Mucosa of rectum (tissue), 2 donors: ENCODE measurements around the gene FAM241A.
"Not testable (repeated sequence)": the region's sequence is repeated elsewhere in the genome, so short reads cannot be mapped to it uniquely, and the experiment has no call there.

ENCODE experiments used
- H3K27ac ChIP-seq, 2 donors: one replicate each; pipeline ENCODE4 v1.7.0; 2013; ENCODE audit warnings: inconsistent platforms in 2 of 2, low read depth in 2 of 2, low read length in 2 of 2
- H3K27me3 ChIP-seq, 2 donors: one replicate each; pipeline ENCODE4 v1.7.0; 2013; ENCODE audit warnings: low read length in 2 of 2; ENCODE audit not compliant: control insufficient read depth in 2 of 2, insufficient read depth in 2 of 2
- H3K36me3 ChIP-seq, 2 donors: one replicate each; pipeline ENCODE4 v1.7.0; 2013; ENCODE audit warnings: low read length in 2 of 2; ENCODE audit not compliant: control insufficient read depth in 2 of 2, insufficient read depth in 2 of 2
- H3K4me1 ChIP-seq, 2 donors: one replicate each; pipeline ENCODE4 v1.7.0; 2013; ENCODE audit warnings: low read length in 2 of 2, mild to moderate bottlenecking in 1 of 2; ENCODE audit not compliant: control insufficient read depth in 2 of 2, insufficient read depth in 2 of 2
- H3K4me3 ChIP-seq, 2 donors: one replicate each; pipeline ENCODE4 v1.7.0; 2013; ENCODE audit warnings: low read length in 2 of 2
- H3K9ac ChIP-seq, 2 donors: one replicate each; pipeline ENCODE4 v1.7.0; 2013; ENCODE audit warnings: low read length in 2 of 2, low read depth in 1 of 2, mild to moderate bottlenecking in 1 of 2
- H3K9me3 ChIP-seq, 2 donors: one replicate each; pipeline ENCODE4 v1.7.0; 2013; ENCODE audit warnings: low read length in 2 of 2; ENCODE audit not compliant: control insufficient read depth in 2 of 2
- donor health status: healthy.
- donor health status: Normal muscosa, but diverticular disease.

The FAM241A gene

DNA sequence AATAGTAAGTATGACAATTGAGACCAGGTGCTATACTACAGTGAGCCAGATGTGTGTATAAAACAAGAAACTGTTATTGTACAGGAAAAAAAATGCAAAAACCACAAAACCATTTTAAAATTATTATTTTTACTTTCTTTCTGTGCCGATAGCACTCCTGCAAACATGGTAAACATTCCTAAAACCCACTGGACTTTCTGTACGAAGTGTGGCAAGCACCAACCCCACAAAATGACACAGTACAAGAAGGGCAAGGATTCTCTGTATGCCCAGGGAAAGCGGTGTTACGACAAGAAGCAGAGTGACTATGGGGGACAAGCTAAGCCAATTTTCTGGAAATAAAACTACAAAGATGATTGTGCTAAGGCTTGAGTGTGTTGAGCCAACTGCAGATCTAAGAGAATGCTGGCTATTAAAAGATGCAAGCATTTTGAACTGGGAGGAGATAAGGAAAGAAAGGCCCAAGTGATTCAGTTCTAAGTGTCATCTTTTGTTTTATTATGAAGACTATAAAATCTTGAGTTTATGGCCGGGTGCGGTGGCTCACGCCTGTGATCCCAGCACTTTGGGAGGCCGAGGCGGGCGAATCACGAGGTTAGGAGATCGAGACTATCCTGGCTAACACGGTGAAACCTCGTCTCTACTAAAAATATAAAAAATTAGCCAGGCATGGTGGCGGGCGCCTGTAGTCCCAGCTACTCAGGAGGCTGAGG is 26.0 kb downstream of the FAM241A start:
- H3K4me3 ChIP-seq, H3K9me3 ChIP-seq, H3K27me3 ChIP-seq, H3K36me3 ChIP-seq, H3K27ac ChIP-seq, H3K4me1 ChIP-seq, H3K9ac ChIP-seq: not testable (repeated sequence)

DNA sequence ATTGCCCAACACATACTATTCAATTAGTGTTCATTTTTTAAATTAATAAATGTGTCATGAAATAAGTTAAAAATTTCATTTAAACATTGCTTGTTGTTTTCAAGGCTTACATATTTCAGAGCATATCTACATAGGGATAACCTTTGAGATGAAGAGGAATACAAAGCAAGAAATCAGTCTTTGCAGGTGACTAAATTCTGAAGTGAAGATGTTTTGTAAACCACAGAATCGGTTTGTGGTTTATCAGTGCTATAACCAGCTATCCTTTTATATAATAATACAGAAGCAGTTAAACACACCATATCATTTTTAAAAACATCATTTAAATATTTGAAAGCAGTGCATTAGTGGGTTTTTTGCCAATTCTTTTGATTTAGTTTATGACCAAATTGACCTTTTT is 26.9 kb downstream of the FAM241A start:
- no peaks in the 10 kb centered on the region for H3K9me3 ChIP-seq
- no peak overlapping the region for H3K27ac ChIP-seq
- no peak overlapping the region for H3K9ac ChIP-seq
- H3K27me3 ChIP-seq, result no peaks in the 10 kb centered on the region
- no peaks in the 10 kb centered on the region for H3K36me3 ChIP-seq
- no peak overlapping the region for H3K4me3 ChIP-seq
- H3K4me1 ChIP-seq, result no peaks in the 10 kb centered on the region

DNA sequence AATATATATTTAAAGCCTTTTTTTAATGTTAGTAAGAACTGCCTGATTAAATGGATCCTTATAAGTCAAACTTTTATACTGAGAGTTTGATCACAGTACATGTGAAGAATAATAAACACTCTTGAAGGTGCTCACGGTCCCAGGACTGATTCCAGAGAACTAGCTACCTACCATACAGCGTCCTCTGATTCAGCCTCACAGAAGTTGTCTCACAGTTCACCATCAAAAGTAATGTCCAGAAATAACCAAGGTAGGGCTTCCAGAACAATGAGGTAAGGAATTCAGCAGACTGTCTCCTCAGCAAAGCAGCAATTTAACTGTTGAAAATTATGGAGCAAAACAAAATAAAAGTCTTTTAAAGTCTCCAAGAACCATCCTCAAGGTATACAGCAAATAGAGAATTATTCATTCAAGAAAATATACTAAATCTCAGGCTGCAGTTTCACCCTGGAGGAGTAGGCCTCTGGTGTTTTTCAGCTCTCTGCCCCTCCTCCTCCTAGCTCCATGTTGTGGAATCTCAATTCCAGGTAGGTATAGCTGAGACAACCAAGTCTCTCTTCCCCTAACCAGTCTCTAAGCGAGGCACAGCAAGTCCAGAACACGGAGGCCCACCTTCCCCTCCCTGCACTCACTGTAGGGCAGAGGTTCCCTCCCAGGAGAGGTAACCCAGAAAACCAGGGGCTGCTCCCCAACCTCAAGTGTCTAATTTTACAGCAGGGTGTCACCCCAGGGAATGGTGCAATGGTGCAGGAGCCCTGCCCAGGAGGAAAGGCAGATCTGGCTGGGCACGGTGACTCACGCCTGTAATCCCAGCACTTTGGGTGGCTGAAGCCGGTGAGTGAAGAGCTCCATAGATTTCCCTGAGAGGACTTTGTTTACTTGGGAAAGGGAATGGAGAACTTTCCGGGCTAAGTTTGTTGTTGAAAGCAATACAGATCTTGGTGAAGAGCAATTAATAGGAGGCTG is 28.6 kb downstream of the FAM241A start:
- Histone ChIP-seq H3K27me3 (no peaks in the 10 kb centered on the region), H3K9me3 (no peaks in the 10 kb centered on the region), H3K9ac (no peak overlapping the region), H3K4me3 (no peak overlapping the region), H3K27ac (no peak overlapping the region), H3K4me1 (no peaks in the 10 kb centered on the region), H3K36me3 (no peaks in the 10 kb centered on the region)

DNA sequence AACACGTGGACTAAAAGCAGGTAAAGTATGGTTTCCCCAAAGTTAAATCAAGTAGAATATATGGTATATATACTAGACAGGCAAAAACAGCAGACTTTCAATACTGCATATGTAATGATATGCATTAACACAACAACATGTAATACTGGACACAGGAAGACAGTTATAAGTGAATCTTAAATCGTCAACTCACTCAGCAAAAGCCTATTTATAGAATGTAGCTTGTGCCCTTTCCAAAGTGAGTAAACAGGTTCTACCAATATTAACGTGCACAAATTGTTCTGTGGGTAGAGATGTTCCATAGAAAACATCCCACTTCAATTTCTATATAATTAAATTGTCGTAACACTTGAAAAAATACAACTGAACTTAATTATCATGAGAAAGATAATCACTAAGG is 30.6 kb downstream of the FAM241A start:
- Histone ChIP-seq H3K27ac (no peak overlapping the region), H3K9me3 (no peaks in the 10 kb centered on the region), H3K27me3 (no peaks in the 10 kb centered on the region), H3K9ac (no peak overlapping the region), H3K4me3 (no peak overlapping the region), H3K4me1 (no peaks in the 10 kb centered on the region), H3K36me3 (no peaks in the 10 kb centered on the region)

DNA sequence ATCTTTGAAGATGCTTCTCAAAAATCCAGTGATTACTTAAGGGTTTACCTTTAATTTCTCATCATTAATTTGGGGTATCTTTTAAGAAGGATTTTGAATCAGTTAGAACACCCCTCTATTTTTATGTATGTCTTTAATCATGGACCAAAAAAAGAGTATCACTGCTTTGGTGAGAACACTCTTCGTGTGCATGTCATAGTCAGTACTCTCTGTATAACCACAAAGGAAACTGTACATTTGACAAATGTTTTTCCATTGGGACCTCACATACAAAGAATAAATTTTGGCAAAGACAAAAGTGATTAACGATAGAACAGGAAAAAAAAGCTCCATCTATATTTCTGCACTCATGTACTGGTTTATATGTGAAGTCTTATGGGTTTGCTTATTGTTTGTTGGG is 31.3 kb downstream of the FAM241A start:
- no peaks in the 10 kb centered on the region for H3K36me3 ChIP-seq
- no peak overlapping the region for H3K4me3 ChIP-seq
- H3K4me1 ChIP-seq, result no peaks in the 10 kb centered on the region
- no peak overlapping the region for H3K9ac ChIP-seq
- no peaks in the 10 kb centered on the region for H3K27me3 ChIP-seq
- no peaks in the 10 kb centered on the region for H3K9me3 ChIP-seq
- no peak overlapping the region for H3K27ac ChIP-seq

DNA sequence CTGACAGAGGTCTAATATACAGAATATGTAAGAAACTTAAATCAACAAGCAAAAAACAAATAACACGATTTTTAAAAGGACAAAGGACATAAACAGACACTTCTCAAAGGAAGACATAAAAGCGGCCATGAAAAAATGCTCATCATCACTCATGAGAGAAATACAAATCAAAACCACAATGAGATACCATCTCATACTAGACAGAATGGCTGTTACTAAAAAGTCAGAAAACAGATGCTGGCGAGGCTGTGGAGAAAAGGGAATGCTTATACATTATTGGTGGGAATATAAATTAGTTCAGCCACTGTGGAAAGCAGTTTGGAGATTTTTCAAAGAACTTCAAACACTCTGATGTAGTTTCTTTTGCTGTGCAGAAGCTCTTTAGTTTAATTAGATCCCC is 33.5 kb downstream of the FAM241A start:
- H3K27ac ChIP-seq, H3K4me1 ChIP-seq, H3K9ac ChIP-seq, H3K9me3 ChIP-seq, H3K36me3 ChIP-seq, H3K4me3 ChIP-seq, H3K27me3 ChIP-seq: not testable (repeated sequence)

DNA sequence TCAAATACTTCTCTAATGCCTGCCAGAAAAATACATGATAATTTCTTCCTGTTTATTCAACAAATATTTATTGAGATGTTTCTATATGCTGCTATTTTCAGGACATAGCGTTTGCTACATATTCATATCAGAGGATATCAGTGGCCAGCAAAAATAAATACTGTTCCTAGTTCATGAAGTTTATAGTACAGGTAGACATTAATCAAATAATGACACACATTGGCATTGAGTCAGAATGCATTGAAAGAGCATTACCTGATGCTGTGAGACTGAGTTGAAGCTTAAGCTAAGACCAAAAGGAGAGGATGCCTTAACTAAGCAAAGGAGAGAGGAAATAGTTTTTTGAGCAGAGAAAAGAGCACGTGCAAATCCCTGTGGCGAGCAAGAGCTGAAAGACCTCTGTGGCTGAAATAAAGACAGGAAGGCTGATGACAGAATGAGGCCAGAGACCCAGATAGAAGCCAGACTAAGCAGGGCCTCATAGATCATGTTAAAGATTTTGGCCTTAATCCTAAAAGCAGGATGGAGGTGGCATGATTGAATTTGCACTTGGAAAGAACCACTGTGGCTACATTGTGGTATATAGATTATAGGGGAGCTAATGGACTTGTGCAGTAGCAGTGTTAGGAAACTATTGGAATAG is 36.2 kb downstream of the FAM241A start:
- Histone ChIP-seq H3K4me3 (no peak overlapping the region), H3K36me3 (no peaks in the 10 kb centered on the region), H3K9ac (no peak overlapping the region), H3K9me3 (no peaks in the 10 kb centered on the region), H3K27me3 (no peaks in the 10 kb centered on the region), H3K27ac (no peak overlapping the region), H3K4me1 (no peaks in the 10 kb centered on the region)

DNA sequence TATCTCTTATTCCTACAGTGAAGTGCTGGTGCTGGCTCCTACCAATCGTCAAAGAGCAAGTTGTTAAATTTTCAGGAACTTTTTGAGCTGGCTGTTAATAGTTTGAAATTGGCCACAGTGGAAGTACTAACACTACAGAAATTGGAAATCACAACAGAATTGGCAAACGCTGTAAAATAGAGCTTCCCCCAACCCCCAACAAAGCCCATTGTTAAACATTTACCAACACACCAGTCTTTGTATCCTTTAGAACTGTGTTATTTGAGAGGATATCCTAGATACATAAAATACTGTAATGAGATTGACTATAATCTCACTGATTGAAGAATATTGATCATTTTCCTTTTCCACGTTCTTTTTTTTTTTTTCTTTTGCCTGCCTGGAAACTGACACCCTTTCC is 37.4 kb downstream of the FAM241A start:
- Histone ChIP-seq H3K27ac (no peak overlapping the region), H3K9me3 (no peaks in the 10 kb centered on the region), H3K36me3 (no peaks in the 10 kb centered on the region), H3K4me1 (no peaks in the 10 kb centered on the region), H3K4me3 (no peak overlapping the region), H3K9ac (no peak overlapping the region), H3K27me3 (no peaks in the 10 kb centered on the region)

DNA sequence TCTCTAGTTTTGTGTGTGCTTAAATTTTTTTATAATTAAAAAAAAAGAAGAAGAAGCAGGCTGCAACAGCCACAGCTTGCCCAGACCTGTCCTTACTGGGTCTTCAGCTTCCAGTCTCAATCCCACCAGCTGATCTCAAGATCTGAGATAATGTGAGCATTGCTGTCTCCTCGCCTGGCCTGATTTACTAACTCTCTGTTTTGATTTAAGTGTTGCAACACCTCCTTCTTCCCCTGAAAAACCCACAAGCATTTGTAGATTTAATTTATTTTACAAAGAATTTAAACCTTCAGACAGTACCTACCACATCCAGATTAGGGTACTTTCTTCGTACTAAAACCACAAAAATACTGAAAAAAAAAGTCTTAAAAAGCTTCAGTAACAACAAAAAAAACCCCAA is 38.0 kb downstream of the FAM241A start:
- H3K4me1 ChIP-seq, result no peaks in the 10 kb centered on the region
- H3K9ac ChIP-seq, result no peak overlapping the region
- H3K4me3 ChIP-seq, result no peak overlapping the region
- H3K9me3 ChIP-seq, result no peaks in the 10 kb centered on the region
- H3K27ac ChIP-seq, result no peak overlapping the region
- H3K27me3 ChIP-seq, result no peaks in the 10 kb centered on the region
- H3K36me3 ChIP-seq, result no peaks in the 10 kb centered on the region

DNA sequence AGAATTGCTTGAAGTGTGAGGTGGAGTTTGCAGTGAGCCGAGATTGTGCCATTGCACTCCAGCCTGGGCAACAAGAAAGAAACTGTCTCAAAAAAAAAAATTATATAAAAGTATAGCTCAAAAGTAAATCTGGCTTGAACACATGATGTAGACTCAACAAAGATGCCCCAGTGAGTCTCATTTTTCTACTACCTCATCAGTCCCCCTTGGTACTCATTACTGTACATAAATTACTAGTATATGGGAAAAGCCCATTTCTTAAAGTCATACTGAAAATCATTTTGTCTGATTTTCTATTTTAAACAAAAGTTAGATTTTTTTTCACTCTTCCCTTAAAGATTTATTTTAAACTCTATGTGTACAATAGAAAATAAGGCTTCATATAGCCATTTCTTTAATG is 39.2 kb downstream of the FAM241A start:
- Histone ChIP-seq H3K9ac (no peak overlapping the region), H3K4me3 (no peak overlapping the region), H3K4me1 (no peaks in the 10 kb centered on the region), H3K36me3 (no peaks in the 10 kb centered on the region), H3K27ac (no peak overlapping the region), H3K9me3 (no peaks in the 10 kb centered on the region), H3K27me3 (no peaks in the 10 kb centered on the region)
